ENCODE data around the gene TFF2.

Gene TFF2

DNA sequence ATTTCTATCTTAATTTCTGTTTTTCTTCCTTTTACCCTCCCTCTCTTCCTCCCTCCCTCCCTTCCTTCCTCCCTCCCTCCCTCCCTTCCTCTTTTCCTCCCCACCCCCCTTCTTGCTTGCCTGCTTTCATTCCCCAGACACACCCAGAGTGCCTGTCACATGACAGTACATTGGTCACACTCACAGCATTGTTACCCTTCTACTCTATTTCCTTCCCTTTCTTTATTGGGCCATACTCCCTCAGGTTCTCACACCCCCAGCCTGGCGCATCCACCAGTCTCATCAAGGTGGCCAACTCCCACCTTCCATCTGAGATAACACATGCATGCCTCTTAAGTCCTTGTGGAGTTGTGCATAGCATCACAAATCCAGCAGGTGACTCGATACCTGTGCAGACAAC is 34.2 kb upstream of the TFF2 start:
- TF ChIP-seq EP300 (IDR thresholded peaks at IDR 0.05; ENCODE audit: borderline replicate concordance) (no peak), ZBTB7A (IDR thresholded peaks at IDR 0.05; ENCODE audit: low read depth) (no peak), YY1 (IDR thresholded peaks at IDR 0.05; ENCODE audit: low read depth) (no peak)
- TF ChIP-seq, protein P1, sequence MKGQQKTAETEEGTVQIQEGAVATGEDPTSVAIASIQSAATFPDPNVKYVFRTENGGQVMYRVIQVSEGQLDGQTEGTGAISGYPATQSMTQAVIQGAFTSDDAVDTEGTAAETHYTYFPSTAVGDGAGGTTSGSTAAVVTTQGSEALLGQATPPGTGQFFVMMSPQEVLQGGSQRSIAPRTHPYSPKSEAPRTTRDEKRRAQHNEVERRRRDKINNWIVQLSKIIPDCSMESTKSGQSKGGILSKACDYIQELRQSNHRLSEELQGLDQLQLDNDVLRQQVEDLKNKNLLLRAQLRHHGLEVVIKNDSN (IDR thresholded peaks at IDR 0.05): peak; percentile 40; the same call in 1 of the 2 replicates

GRCh38 chr21:42384156-42384945 is 33.6 kb upstream of the TFF2 start:
- TF ChIP-seq MAX (IDR thresholded peaks at IDR 0.05): no peak
- TF ChIP-seq FOXM1 (IDR thresholded peaks at IDR 0.05; ENCODE audit: borderline replicate concordance, low read depth): no peak
- TF ChIP-seq ZBTB7A (IDR thresholded peaks at IDR 0.05; ENCODE audit: low read depth): no peak
- no peak for TF ChIP-seq YY1 (IDR thresholded peaks at IDR 0.05; ENCODE audit: low read depth)
- no peak for TF ChIP-seq NFIC (IDR thresholded peaks at IDR 0.05)
- TF ChIP-seq, protein P1 (IDR thresholded peaks at IDR 0.05): no peak
- TF ChIP-seq EGR1 (IDR thresholded peaks at IDR 0.05): no peak
- no peak for TF ChIP-seq CREB1 (IDR thresholded peaks at IDR 0.05; ENCODE audit: low read depth)
- TF ChIP-seq TCF12 (IDR thresholded peaks at IDR 0.05; ENCODE audit: low read depth): no peak
- no peak for TF ChIP-seq CEBPB (IDR thresholded peaks at IDR 0.05)
- TF ChIP-seq, protein P2, sequence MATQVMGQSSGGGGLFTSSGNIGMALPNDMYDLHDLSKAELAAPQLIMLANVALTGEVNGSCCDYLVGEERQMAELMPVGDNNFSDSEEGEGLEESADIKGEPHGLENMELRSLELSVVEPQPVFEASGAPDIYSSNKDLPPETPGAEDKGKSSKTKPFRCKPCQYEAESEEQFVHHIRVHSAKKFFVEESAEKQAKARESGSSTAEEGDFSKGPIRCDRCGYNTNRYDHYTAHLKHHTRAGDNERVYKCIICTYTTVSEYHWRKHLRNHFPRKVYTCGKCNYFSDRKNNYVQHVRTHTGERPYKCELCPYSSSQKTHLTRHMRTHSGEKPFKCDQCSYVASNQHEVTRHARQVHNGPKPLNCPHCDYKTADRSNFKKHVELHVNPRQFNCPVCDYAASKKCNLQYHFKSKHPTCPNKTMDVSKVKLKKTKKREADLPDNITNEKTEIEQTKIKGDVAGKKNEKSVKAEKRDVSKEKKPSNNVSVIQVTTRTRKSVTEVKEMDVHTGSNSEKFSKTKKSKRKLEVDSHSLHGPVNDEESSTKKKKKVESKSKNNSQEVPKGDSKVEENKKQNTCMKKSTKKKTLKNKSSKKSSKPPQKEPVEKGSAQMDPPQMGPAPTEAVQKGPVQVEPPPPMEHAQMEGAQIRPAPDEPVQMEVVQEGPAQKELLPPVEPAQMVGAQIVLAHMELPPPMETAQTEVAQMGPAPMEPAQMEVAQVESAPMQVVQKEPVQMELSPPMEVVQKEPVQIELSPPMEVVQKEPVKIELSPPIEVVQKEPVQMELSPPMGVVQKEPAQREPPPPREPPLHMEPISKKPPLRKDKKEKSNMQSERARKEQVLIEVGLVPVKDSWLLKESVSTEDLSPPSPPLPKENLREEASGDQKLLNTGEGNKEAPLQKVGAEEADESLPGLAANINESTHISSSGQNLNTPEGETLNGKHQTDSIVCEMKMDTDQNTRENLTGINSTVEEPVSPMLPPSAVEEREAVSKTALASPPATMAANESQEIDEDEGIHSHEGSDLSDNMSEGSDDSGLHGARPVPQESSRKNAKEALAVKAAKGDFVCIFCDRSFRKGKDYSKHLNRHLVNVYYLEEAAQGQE (IDR thresholded peaks at IDR 0.05; ENCODE audit: low read depth): no peak
- TF ChIP-seq RAD21 (IDR thresholded peaks at IDR 0.05; ENCODE audit: low read depth): no peak
- TF ChIP-seq TAF1 (IDR thresholded peaks at IDR 0.05; ENCODE audit: low read depth): no peak
- TF ChIP-seq EP300 (IDR thresholded peaks at IDR 0.05; ENCODE audit: borderline replicate concordance): no peak
- TF ChIP-seq TEAD4 (IDR thresholded peaks at IDR 0.05): no peak

GRCh38 chr21:42383331-42383730 is 32.5 kb upstream of the TFF2 start:
- TF ChIP-seq NFIC (IDR thresholded peaks at IDR 0.05): no peak
- no peak for TF ChIP-seq TEAD4 (IDR thresholded peaks at IDR 0.05)
- TF ChIP-seq MAX (IDR thresholded peaks at IDR 0.05): no peak
- TF ChIP-seq, protein P2 (IDR thresholded peaks at IDR 0.05; ENCODE audit: low read depth): no peak
- TF ChIP-seq, protein P1 (IDR thresholded peaks at IDR 0.05): no peak
- no peak for TF ChIP-seq FOXM1 (IDR thresholded peaks at IDR 0.05; ENCODE audit: borderline replicate concordance, low read depth)
- TF ChIP-seq EGR1 (IDR thresholded peaks at IDR 0.05): no peak
- TF ChIP-seq RAD21 (IDR thresholded peaks at IDR 0.05; ENCODE audit: low read depth): no peak
- TF ChIP-seq TCF12 (IDR thresholded peaks at IDR 0.05; ENCODE audit: low read depth): no peak
- TF ChIP-seq CREB1 (IDR thresholded peaks at IDR 0.05; ENCODE audit: low read depth): no peak
- no peak for TF ChIP-seq TAF1 (IDR thresholded peaks at IDR 0.05; ENCODE audit: low read depth)

GRCh38 chr21:42382915-42383314 is 32.1 kb upstream of the TFF2 start:
- TF ChIP-seq EGR1 (IDR thresholded peaks at IDR 0.05) (no peak), EP300 (IDR thresholded peaks at IDR 0.05; ENCODE audit: borderline replicate concordance) (no peak), TCF12 (IDR thresholded peaks at IDR 0.05; ENCODE audit: low read depth) (no peak), MAX (IDR thresholded peaks at IDR 0.05) (no peak), NFIC (IDR thresholded peaks at IDR 0.05) (no peak), YY1 (IDR thresholded peaks at IDR 0.05; ENCODE audit: low read depth) (no peak), FOXM1 (IDR thresholded peaks at IDR 0.05; ENCODE audit: borderline replicate concordance, low read depth) (no peak), TEAD4 (IDR thresholded peaks at IDR 0.05) (no peak), TAF1 (IDR thresholded peaks at IDR 0.05; ENCODE audit: low read depth) (no peak), CEBPB (IDR thresholded peaks at IDR 0.05) (no peak), CREB1 (IDR thresholded peaks at IDR 0.05; ENCODE audit: low read depth) (no peak), RAD21 (IDR thresholded peaks at IDR 0.05; ENCODE audit: low read depth) (no peak), ZBTB7A (IDR thresholded peaks at IDR 0.05; ENCODE audit: low read depth) (no peak)
- TF ChIP-seq, protein P2 (IDR thresholded peaks at IDR 0.05; ENCODE audit: low read depth): no peak
- TF ChIP-seq, protein P1 (IDR thresholded peaks at IDR 0.05): no peak

Data from Ishikawa (cell line).